Transverse colon (tissue), 3 donors: Measurements from ENCODE around the gene F7.

Experiments
- POLR2A ChIP-seq: fragments of 450-650 bp; IDR thresholded peaks from one replicate; pipeline ENCODE4 v1.6.1; 2016; ENCODE audit warnings: antibody characterized with exemption, mild to moderate bottlenecking, moderate library complexity
- TF ChIP-seq, protein P1 (sequence below), 5 experiments: fragments of 200-600 bp in 3 of 5; fragments of 450-650 bp in 2 of 5; sonication (generic) in 3 of 5; IDR thresholded peaks; 1 replicate in 2 of 5; 2 replicates in 3 of 5; pipeline ENCODE4 v1.5.1; 2016 to 2017; ENCODE audit warnings: antibody characterized with exemption in 5 of 5, inconsistent platforms in 3 of 5, mild to moderate bottlenecking in 2 of 5, moderate library complexity in 1 of 5

- TF ChIP-seq, protein P1, sequence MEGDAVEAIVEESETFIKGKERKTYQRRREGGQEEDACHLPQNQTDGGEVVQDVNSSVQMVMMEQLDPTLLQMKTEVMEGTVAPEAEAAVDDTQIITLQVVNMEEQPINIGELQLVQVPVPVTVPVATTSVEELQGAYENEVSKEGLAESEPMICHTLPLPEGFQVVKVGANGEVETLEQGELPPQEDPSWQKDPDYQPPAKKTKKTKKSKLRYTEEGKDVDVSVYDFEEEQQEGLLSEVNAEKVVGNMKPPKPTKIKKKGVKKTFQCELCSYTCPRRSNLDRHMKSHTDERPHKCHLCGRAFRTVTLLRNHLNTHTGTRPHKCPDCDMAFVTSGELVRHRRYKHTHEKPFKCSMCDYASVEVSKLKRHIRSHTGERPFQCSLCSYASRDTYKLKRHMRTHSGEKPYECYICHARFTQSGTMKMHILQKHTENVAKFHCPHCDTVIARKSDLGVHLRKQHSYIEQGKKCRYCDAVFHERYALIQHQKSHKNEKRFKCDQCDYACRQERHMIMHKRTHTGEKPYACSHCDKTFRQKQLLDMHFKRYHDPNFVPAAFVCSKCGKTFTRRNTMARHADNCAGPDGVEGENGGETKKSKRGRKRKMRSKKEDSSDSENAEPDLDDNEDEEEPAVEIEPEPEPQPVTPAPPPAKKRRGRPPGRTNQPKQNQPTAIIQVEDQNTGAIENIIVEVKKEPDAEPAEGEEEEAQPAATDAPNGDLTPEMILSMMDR (IDR thresholded peaks at IDR 0.05): no peak
- TF ChIP-seq POLR2A: no peak
These were observed 15.8 kb downstream of the F7 start for GRCh38 chr13:113121183-113121927.
